C4-2B (cell line): ENCODE data around the gene SNPH.

Source experiments
- CTCF ChIP-seq: fragments of 450-650 bp; conservative IDR thresholded peaks from 2 replicates; pipeline ENCODE4 v1.5.1; 2017; ENCODE audit warnings: mild to moderate bottlenecking
- ZFX ChIP-seq: fragments of 450-650 bp; IDR thresholded peaks from 2 replicates; pipeline ENCODE4 v1.6.1; 2017

- no peak for TF ChIP-seq CTCF
- no peak for TF ChIP-seq ZFX
Measured at GRCh38 chr20:1328680-1329330, 62.7 kb downstream of the SNPH start, which contains the start of gene SDCBP2.
